ENCODE measurements around the gene PLA2G4E.

Gene PLA2G4E

DNA sequence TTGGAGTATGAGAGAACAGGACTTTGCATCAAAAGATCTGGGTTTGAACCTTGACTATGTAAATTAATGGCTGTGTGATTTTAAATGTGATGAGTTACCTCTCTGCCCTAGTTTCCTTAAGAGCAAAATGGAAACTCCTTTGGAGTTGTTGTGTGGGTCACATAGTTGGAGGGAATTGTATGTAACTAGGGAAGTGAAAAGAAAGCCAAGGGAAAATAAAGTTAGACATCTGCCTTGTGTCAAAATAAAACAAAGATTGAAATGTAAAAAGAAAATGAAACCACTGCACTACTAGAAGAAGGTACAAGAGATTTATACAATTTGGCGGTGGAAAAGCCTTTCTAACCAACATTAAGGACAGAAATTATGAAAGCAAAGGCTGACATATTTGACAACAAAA lies 46.8 kb downstream of the PLA2G4E start:
- no peak for DNase-seq

DNA sequence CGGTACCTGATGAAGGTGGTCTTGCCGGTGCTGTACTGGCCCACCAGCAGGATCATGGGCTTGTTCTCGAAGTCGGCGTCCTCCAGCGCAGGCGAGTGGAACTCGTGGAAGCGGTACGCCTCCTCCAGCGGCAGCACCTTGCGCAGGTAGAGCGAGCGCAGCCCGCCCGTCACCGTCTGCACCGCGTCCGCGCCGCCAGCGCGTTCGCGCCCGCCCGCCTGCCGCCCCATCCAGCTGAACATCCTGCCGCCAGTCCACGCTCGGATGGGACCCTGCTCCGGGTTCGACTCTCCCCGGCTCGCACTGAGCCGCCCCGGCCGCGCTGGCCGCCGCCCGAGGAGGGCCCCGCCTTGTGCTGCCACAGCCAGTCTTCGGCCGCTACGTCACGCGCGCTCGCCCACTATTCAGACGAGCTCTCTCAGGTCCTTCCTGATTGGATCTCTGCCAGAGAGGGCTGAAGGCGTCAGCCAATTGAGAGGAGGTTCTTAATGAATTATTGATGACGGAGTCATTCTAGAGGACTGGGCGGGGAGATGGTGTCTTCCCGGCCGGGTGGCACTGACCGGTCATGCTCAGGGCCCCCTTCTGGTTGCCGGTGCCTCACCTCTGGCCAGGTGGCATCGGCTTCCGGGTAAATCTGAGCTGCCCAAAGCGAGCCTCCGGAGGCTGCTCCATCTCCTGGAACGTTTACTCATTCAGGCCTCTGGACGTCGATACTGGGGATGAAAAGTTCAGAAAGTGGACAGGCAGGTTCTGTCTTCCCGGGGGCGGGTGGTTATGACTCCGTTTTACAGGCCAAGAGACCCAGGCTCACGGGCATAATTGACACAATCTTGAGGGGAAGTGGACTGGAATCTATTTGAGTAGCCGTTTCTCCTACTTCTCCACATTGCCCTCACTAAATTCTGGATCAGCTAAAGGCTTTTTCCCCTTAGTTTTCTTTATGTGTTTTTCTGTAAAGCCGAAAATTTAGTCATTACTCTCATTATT lies 48.3 kb downstream of the PLA2G4E start, which contains the start of gene EHD4:
Gene EHD4 (minus strand): TSS at position 305 of the 990 bp plus-strand sequence. CDS start 63 bp downstream, at position 242.
- DNase-seq: peak; percentile 100

GRCh38 chr15:41971895-41972252 lies 49.0 kb downstream of the PLA2G4E start:
- DNase-seq: peak; percentile 36

GRCh38 chr15:41971089-41971894 lies 49.5 kb downstream of the PLA2G4E start:
- peak; percentile 77 for DNase-seq

DNA sequence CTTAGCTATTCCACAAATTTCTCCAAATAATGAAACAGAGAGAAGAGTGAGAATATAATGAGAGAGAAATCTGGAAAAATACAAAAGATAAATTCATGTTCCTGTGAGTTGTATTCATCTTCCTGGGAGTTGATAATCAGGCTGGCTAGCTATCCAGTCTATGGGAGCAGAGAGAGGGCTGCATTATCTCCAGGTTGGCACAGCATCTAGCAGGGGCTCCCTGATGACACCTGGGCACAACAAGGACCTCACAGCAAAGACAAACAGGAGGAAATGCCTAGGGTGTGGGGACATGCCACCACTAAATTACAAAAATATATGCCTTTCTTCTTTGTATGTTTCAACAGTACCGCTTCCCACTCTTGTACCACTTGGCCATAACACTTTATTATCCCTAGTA lies 50.4 kb downstream of the PLA2G4E start:
- no peak for DNase-seq

GRCh38 chr15:41969851-41970431 lies 50.9 kb downstream of the PLA2G4E start:
- DNase-seq: no peak

- no peak for DNase-seq
These were observed 52.1 kb downstream of the PLA2G4E start for GRCh38 chr15:41968701-41969100.

GRCh38 chr15:41967506-41968206 lies 53.2 kb downstream of the PLA2G4E start:
- peak; percentile 90 for DNase-seq

DNA sequence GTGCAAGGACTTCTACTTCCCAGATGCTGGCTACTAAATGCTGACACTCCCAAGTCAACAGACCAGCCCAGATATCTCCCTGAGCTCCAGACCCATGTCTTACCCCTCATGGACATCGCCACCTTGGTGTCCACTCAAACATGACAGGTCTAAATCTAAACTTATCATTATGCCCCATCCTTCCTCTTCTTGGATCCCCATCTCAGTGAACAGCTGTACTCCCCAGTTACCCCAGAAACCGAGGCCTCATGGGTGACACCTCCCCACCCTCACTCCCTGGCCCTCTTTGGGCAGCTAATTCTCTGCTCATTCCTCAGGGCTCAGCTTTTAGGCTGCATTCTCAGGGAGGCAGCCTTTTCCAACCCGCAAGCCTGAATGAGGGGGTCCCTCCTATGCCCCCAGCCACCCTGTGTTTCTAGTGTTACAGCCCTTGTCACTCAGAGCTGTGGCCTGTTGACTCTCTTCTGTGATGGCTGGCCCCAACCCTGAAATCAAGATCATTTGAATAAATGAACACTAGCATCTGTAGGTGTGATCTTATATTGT lies 53.8 kb downstream of the PLA2G4E start:
- peak; percentile 34 for DNase-seq

GRCh38 chr15:41966414-41966812 lies 54.4 kb downstream of the PLA2G4E start:
- no peak for DNase-seq

GRCh38 chr15:41965441-41966413 lies 55.1 kb downstream of the PLA2G4E start:
- no peak for DNase-seq

DNA sequence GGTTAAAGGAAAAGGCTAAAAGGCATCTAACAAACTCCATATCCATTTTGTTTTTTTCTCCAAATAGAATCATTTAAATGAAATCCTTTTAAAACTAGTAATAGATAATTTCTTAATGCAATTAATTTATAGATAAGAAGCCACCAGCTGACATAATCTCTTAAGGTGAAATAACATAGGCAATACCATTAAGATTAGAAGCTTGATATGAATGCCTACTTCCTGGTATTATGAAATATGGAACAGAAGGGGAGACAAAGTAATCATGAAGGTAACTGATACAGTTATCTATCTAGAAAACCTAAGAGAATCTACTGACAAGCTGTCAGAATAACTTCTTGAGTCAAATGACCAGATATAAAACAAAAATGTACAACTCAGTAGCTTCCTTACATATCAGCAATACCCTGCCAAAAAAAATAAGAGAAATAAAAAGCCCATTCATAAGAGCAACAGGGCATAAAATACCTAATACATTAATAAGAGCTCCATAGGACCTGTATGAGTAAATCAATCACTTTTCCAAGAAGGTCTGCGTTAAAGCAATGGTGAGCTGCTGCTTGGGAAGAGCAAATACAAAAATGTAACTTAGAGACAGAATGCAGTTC lies 59.1 kb downstream of the PLA2G4E start:
- no peak for DNase-seq

DNA sequence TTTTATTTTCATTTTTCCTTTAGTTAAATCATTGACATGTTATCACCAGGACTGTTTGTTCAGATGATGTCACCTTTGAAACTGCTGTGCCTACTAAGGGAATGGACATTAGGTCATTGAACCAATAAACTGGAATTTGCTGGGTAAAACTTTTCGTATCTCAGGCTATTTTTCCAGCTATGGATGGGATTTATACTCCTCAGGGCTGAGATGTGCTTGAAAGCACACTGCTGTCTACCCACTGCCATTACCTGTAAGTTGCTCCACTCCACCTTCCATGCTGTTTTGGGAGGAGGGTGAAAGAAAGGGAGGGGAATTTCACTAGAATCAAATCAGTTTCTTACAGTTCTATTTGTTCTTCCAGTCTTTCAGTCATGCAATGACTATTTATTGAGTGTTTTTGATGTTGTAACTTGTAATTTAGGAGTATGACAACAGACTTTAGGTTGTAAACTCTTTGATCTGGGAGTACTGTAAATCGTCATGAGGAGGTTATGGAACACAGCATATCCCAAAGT lies 59.8 kb downstream of the PLA2G4E start:
- no peak for DNase-seq

GRCh38 chr15:41958002-41958420 lies 62.8 kb downstream of the PLA2G4E start:
- DNase-seq: no peak

- DNase-seq: no peak
These were observed 63.6 kb downstream of the PLA2G4E start for GRCh38 chr15:41957021-41957897.

DNA sequence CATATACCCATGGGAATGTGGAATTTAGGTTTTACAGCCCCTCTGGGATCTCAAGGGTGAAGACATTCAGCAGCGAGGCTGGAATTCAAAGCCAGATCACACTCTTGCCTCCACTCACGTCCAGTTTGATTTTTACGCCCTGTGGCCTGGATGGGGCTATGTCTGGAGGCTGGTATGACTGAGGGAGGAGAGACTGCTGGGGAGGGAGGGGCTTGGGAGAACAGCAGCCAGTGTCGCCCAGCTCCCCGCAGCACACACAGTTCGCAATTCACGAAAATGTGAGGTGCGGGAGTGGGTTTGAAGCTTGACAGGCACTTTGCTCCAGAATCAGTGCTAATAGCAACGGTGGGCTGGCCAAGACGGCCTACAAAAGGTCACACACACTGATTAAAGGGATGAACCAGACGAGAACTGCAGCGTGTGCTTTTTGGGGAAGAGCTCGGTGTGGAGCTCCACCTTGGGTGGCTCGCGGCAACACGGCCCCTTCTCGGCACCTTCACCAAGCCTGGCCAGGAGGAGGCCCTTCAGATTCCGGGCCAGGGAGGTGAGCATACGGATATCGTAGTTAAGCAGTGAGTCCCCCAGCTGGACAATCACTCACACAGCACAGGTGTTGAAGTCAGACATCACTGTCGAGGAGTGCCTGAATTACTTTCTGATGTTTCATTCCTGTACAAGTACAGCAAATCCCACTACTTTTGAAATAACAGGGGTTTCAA lies 64.9 kb downstream of the PLA2G4E start:
- DNase-seq: no peak

DNA sequence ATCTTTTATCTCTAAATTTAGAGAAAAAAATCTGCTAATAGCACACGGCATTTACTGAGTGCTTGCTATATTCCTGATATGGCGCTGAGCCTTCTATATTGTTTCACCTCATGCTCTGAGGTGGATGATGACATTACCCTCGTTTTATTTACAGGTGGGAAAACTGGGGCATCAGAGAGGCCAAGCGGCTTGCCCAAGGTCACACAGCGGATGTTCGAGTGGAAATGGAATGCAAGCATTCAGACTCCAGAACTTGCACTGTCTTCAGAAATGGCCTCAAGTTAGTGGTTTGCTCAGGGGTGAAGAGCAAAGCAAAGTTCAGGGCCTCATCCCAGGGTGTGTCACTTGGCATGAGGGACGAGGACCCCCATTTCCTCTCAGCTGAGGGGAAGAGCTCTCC lies 65.7 kb downstream of the PLA2G4E start:
- no peak for DNase-seq

DNA sequence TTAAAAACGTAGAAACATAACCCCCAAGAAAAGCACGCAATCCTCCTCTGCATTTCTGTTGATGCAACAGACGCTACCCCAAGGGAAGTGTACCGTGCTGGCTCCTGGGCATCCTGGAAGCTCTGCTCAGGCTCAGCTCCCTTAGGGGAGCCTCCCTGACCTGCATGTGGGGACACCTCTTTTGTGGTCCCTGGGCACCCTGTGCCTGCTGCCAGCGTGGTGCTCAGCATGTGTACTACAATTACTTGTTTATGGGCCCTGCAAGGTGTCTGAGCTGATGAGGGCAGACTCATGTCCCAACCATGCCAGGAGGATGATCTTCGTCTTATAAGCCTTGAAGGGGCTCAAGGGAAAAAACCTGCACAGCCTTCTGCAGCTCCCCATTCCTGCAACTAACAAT lies 66.8 kb downstream of the PLA2G4E start:
- no peak for DNase-seq
